NCI-H2196 treated with DMSO at 0.1 percent for 48 hours (cell line): ENCODE data around the gene MYBPC3.
"Not testable (repeated sequence)": the region's sequence is repeated elsewhere in the genome, so short reads cannot be mapped to it uniquely, and the experiment has no call there.

Source experiments
- DNase-seq: peaks from one replicate; lab custom pipeline; 2025; ENCODE audit not compliant: unreplicated experiment; lab: John Stamatoyannopoulos, UW

MYBPC3 gene

GRCh38 chr11:47324520-47324919, 28.0 kb downstream of the MYBPC3 start:
- no peak for DNase-seq

DNA sequence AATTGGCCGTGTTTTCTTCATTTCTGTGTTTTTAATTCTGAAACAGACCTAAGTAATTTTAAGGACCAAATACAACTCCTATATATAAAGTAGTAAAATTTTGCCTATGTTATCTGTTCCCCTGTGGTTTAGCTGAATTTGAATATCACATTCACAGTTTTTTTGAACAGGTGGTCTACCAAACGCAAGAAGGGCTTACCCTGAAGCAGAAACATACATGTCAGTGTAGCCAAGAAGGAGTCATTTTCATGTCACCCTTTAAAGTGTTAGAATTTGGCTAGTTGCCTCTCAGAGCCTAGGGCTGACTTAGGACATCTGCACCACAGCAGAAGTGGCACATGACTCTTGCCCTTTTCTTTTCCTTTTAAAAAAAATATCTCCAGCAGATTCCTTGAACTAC, 34.3 kb downstream of the MYBPC3 start:
- DNase-seq: no peak

GRCh38 chr11:47317064-47317828, 35.3 kb downstream of the MYBPC3 start:
- DNase-seq: no peak

DNA sequence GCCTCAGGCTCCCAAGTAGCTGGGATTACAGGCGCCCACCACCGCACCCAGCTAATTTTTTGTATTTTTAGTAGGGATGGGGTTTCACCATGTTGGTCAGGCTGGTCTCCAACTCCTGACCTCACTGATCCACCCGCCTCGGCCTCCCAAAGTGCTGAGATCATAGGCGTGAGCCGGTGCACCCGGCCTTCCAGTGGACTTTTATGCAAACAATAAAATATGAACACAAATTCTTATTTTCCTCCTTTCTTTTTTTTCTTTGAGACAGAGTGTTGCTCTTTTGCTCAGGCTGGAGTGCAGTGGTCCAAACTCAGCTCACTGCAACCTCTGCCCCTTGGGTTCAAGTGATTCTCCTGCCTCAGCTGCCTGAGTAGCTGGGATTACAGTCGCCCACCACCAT, 36.0 kb downstream of the MYBPC3 start:
- not testable (repeated sequence) for DNase-seq

DNA sequence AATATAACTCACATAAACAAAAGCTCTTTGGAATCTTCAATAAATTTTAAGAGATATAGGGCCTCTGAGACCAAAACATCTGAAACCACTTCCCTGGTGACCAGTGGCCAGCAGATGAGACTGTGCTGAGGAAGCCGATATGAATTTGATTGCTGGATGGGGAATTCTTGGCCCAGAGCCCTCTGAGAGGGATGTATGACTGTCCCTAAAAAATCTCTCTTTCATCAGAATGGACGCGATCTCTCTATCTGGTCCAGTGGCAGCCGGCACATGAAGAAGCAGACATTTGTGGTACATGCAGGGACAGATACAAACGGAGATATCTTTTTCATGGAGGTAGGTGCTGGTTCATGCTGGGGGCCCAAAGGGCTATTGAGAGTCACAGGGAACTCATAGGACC, 37.5 kb downstream of the MYBPC3 start:
- no peak for DNase-seq

GRCh38 chr11:47308050-47308823, 44.3 kb downstream of the MYBPC3 start:
- DNase-seq: peak; percentile 56

- DNase-seq: no peak
Measured at GRCh38 chr11:47306484-47306844, 46.0 kb downstream of the MYBPC3 start.

DNA sequence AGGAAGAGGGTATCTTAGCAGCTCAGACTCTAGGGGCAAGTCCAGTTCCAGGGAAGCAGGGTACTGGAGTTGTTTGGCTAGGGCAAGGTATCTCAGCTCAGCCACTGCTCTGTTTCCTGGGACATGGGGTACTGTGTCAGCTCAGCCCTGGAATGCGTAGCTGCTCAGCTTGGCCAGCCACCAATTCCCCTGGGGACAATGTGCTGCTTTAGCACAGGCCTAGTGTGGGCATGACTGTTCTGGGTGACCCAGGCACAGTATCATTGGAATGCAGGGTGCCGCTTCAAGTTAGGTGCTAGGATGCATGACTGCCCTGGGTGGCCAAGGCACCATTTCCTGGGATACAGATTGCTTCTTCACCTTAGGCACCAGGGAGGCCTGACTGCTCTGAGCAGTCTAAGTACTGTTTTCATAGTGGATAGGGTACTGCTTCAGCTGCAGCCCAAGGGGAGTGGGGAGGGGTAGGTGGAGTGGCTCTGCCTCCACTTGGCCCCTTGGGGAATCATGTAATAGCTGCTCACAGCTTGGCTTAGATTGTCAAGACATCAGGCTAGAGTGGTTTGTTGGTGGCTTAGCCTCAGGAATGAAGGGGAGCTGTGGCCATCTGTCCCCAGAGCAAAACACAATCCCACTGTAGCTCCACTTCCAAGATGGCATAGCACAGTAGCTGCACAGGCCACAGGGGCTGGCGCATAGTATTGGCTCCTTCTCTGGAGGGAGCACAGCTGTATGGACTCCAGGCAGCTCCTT, 46.6 kb downstream of the MYBPC3 start:
- DNase-seq: no peak

DNA sequence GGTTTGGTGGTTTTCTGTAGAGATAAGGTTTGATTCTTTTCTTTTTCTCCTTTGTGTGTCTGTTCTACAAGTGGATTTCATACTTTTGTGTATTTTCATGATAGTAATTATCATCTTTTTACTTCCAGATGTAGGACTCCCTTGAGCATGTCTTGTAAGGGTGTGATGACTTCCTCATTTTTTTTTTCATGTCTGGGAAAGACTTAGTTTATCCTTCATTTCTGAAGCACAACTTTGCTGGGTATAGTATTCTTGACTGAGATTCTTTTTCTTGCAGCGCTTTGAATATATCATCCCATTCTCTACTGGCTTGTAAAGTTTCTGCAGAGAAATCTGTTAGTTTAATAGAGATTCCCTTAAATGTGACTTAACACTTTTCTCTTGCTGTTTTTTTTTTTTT, 49.6 kb downstream of the MYBPC3 start:
- DNase-seq: no peak

DNA sequence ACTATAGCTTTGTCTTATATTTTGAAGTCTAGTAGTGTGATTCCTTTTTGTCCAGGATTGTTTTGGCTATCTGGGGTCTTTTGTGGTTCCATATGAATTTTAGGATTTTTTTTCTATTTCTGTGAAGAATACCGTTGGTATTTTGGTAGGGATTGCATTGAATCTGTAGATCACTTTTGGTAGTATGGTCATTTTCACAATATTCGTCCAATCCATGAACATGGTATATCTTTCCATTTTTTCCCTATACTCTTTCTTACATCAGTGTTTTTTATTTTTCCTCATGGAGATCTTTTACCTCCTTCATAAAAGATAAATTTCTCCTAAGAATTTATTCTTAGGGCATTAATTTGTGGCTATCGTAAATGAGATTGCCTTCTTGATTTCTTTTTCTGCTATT, 53.4 kb downstream of the MYBPC3 start:
- no peak for DNase-seq

GRCh38 chr11:47296045-47296444, 56.5 kb downstream of the MYBPC3 start:
- DNase-seq: no peak

DNA sequence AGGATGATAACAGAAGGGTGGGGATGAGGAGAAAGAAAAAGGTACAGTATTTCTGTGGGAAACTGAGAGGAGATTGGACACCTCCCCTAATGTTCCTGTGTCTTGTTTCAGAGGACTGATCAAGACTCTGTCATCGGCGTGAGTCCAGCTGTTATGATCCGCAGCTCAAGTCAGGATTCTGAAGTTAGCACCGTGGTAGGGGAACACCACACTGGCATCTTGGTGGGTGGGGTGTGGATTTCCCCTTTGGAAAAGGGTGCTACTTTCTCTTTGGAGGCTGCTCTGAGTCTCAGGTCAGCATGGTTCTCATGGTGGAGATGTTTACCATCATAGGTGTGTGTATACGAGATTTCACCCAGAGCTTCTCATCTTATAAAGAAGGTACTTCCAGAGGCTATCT, 57.1 kb downstream of the MYBPC3 start:
- no peak for DNase-seq

DNA sequence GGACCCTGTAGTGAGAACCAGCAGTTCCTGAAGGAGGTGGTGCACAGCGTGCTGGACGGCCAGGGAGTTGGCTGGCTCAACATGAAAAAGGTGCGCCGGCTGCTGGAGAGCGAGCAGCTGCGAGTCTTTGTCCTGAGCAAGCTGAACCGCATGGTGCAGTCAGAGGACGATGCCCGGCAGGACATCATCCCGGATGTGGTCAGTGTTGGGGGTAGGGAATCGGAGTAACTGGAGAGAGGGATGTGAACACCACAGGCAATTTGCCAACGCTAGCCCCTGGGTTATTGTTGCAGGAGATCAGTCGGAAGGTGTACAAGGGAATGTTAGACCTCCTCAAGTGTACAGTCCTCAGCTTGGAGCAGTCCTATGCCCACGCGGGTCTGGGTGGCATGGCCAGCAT, 62.6 kb downstream of the MYBPC3 start:
- no peak for DNase-seq

DNA sequence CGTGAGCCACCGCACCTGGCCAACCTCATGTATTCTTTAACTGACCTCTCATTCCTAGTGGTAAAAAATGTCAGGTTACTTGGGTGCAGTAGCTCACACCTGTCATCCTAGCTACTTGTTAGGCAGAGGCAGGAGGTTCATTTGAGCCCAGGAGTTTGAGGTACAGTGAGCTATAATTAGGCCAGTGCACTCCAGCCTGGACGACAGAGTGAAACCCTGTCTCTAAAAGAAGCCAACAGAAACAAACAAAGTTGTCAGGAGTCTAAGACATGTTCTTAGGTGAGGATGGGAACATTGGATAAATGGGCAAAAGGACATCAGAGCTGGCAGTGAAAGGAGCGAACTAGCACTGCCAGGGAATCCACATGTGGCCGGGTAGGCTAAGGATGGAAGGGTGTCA, 64.4 kb downstream of the MYBPC3 start:
- no peak for DNase-seq

- DNase-seq: no peak
Measured at GRCh38 chr11:47285969-47286770, 66.3 kb downstream of the MYBPC3 start.

- DNase-seq: no peak
Measured at GRCh38 chr11:47284151-47284550, 68.4 kb downstream of the MYBPC3 start.

GRCh38 chr11:47282462-47282861, 70.0 kb downstream of the MYBPC3 start:
- DNase-seq: no peak
